Epithelial cell of proximal tubule (primary cell): Measurements from ENCODE around the gene OR4E1. TPM values are rescaled to one million over a fixed set of nuclear protein-coding genes. Genes with fewer than 3 reads are reported as not detected.
"Not testable (repeated sequence)": the region's sequence is repeated elsewhere in the genome, so short reads cannot be mapped to it uniquely, and the experiment has no call there.

Experiments used
- DNase-seq: peaks from one replicate; pipeline ENCODE4 v3.0.0-alpha.2; 2011; ENCODE audit warnings: low read depth
- H3K4me3 ChIP-seq: 2 replicates; pipeline ENCODE4 v1.5.1; 2011; ENCODE audit warnings: low read depth, mild to moderate bottlenecking, low read length
- CTCF ChIP-seq: conservative IDR thresholded peaks from 2 replicates; pipeline ENCODE4 v1.5.1; 2012; ENCODE audit warnings: low read depth, mild to moderate bottlenecking, low read length
- total RNA-seq: library from RNA; depleted of rRNA; stranded (reverse); fragments of >200 nt; gene quantifications from 2 replicates; pipeline ENCODE4 v1.2.3, GENCODE V29; 2015

The OR4E1 gene
- total RNA-seq, 1 donor from 2014 or later: not detected

DNA sequence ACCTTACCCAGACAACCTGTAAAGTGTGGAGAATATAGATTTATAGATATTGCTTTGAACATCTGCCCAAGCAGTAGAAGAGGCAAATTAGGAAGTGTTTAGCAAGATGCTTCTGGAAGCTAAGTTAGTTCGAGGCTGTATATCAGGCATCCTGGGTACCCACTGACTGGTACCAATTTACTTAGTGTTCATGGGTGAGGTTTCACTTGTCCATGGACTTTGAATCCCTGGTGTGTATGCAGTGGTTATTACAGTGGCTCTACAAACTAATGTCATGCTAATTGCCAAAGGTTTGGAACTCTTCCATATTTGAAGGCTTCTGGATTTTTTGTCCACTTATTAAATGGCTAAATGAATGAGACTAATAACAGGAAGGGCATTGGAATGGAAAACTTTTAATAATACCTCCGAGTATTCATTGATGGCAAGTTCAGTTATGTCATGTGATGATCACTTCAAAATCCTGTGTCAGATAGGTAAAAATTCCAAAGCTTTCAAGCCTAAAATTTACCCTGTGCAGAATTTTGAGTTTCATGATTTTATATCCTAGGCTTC, 20.2 kb downstream of the OR4E1 start, which contains the start of gene OR4E2:
OR4E2 (plus strand) TSS at position 505 of the 555 bp plus-strand sequence. CDS start 11,248 bp downstream, outside the sequence.
- DNase-seq: no peak
- H3K4me3 ChIP-seq: no peak within 1 kb of the TSS
- TF ChIP-seq CTCF: no peak

DNA sequence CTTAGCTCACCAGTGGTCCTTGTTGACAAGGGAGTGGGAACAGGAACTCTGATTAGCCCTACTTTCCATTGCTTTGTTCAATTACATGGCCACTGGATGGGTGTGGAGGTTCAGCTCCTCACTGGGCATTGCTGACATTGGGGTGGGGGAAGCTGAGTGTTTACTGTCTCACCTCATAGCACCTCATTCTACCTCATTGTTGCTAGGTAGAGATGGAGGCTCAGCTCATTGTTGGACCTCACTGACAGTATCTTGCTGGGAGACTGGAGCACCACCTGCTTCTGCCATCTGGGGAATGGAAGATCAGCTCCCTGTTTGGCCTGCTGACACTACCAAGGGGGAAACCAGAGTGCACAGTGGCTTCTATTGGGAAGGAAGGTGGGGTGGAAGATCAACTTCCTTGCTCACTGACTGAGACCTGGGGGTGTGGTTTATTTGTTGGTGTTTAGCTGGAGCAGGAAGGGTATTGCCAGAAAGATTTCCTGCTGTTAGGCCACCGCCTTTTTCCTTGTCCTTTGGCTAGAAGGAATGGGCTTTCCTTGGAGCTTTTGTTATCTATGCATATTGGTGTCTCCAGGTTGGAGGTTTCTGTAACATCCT, 21.3 kb downstream of the OR4E1 start:
- no peak overlapping the region for H3K4me3 ChIP-seq
- no peak for TF ChIP-seq CTCF
- no peak for DNase-seq

- H3K4me3 ChIP-seq: no peak overlapping the region
- TF ChIP-seq CTCF: no peak
- no peak for DNase-seq
Measured at GRCh38 chr14:21647380-21647779, 26.2 kb downstream of the OR4E1 start.

DNA sequence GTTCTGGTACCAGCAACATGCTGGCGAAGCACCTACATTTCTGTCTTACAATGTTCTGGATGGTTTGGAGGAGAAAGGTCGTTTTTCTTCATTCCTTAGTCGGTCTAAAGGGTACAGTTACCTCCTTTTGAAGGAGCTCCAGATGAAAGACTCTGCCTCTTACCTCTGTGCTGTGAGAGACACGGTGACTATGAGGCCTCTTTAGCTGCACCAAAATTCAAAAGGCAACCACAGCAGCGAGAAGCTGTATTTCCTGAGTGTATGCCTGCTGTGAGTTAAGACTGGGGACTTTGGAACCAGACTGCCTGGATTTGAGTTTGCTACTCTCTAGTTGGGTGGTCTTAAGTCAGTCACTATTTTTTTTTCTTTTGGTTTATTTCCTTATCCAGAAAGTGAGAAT, 30.2 kb downstream of the OR4E1 start:
- no peak overlapping the region for H3K4me3 ChIP-seq
- TF ChIP-seq CTCF: no peak
- DNase-seq: no peak

DNA sequence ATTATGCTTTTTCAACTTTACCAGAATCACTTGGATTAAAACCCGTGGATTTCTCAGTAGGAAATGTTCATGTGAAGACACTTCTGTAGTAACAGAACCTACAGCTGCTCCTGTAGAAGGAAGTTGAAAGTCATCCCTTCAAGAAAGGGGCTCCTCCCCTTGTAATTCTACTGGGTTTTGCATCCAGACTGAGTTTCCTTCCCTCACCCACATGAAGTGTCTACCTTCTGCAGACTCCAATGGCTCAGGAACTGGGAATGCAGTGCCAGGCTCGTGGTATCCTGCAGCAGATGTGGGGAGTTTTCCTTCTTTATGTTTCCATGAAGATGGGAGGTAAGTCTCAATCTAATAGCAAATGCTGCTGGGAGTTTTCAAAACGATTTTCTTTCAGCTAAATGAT, 30.9 kb downstream of the OR4E1 start:
- no peak overlapping the region for H3K4me3 ChIP-seq
- no peak for DNase-seq
- TF ChIP-seq CTCF: no peak

- TF ChIP-seq CTCF: no peak
- H3K4me3 ChIP-seq: no peak within 1 kb of the TSS
- DNase-seq: no peak
Measured at GRCh38 chr14:21634840-21635239, 38.8 kb downstream of the OR4E1 start, which contains the start of gene OR10G2. TSS of gene OR10G2 (minus strand) at chr14:21634940. CDS start at chr14:21634842, 98 bp downstream.

GRCh38 chr14:21631084-21631483, 42.5 kb downstream of the OR4E1 start:
- no peak for DNase-seq
- no peak for TF ChIP-seq CTCF
- no peak overlapping the region for H3K4me3 ChIP-seq

- not testable (repeated sequence) for DNase-seq, H3K4me3 ChIP-seq
Measured at GRCh38 chr14:21630503-21630902, 43.1 kb downstream of the OR4E1 start.
